HG03460 (cell line): ENCODE measurements around the gene CELF2.

Source experiments
- ATAC-seq: cut with Tn5 transposase; IDR thresholded peaks from one replicate; pipeline ENCODE4 v1.9.1; 2021; ENCODE audit not compliant: unreplicated experiment

The CELF2 gene

DNA sequence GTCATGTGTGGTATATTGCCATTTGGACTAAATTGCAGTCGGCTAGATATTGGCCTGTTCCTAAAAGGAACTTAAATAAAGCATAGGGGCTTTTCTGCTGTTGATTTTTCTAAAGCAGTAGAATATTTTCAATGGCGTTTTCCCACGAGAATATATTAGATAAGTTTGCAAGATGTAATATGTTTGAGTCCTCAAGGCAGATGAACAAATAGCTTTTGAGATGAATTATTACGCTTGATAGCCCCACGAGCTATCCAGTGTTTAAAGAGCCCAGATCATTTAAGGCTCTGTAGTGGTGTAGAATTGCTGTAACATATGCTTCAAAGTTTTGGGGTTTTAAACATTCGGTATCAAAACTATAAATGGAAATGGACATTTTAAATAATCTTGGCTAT, 2.9 kb downstream of the CELF2 start:
- no peak for ATAC-seq

DNA sequence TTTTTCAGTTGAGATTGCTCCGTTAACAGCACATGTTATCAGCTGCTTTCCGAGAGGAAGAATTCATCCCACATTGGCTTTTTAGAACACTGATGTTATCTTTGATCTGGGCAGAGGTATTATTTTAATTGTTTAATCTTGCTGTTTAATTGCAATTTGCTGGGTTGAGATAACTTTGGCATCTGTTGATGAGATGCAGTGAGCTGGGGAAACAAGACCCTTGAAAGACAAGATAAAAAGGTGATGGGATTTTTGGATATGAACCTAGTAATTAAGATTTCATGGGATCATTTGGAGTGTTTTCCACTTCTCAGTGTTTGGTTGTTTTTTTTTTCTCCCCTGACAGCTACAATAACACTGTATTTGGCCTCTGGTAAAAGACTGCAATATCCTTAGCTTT, 4.5 kb downstream of the CELF2 start:
- ATAC-seq = no peak

DNA sequence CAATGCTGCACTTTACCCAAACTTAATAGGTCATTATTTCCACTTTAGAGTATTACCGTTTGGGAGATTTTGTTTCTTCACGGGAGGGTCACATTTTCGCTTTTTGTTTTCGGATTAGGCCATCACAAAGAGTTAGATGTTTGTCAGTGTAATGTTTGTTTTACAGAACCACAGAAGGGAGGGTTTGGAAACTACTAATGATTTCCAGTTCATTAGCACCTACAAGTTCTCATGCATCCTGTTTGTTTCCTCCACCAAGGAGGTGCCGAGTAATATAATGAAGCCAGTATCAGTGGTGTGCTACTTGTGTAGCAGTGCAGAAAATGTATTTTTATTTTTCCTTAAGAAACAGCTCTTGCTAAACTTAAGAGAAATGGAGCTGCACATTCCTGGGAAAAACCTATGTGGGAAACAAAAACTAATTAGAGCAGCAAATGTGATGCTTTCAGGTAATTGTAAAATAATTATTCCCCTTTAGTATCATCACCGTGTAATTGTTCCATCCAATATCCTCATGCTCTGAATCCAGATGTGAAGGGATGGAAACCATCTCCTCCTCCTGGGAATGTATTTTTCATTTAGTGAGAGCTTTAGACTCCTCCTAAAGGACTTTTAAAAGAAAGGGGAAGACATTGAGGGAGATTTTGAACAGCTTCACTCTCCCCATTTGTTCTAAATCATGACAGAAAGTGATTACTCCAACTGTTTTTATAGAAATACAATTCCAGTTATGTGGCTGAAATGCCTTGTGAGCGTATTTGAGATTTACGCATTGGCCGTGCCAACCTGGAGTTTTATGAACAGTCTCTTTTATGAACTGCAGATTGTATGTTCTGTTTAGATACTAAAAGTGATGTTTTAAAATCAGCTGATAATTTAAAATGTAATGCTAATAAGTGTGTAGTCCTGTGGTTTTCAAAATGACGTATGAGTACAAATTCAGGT, 5.6 kb downstream of the CELF2 start:
- no peak for ATAC-seq

DNA sequence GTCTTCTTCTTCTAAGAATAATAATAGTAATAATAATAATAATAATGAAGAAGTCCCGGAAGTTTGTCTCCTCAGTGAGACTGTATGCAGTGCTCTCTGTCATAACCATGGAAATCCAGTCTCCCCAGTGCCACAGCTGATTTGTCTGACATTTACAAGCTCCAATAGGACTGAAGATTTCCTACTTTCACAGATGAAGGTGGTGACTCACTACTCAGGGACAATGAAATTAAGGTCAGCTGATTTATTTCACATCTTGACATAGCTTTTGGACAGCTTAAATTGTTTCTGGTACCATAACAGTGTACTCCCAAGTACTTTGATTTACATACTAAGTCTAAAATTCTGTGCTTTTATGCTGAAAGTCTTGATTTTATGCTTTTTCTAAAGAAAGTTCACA, 6.9 kb downstream of the CELF2 start:
- ATAC-seq = no peak

DNA sequence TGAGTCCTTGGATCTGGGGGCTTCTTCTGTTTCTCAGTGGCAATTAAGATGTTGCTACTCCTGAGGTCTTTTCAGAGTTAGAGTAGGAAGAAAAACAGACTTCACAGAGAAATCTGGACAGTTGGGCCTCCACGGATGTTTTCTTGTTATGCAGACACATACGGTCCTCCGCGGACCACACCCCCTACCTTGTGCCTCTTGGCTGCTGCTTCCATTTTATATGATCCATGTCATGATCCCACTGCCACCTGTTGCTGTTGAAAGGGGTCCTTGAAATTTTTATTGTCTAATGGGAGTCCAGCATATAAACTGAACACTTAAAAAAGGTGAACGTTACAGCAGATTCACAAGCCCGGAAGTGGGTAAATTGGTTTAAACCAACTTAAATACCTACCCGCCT, 8.3 kb downstream of the CELF2 start:
- ATAC-seq = no peak

DNA sequence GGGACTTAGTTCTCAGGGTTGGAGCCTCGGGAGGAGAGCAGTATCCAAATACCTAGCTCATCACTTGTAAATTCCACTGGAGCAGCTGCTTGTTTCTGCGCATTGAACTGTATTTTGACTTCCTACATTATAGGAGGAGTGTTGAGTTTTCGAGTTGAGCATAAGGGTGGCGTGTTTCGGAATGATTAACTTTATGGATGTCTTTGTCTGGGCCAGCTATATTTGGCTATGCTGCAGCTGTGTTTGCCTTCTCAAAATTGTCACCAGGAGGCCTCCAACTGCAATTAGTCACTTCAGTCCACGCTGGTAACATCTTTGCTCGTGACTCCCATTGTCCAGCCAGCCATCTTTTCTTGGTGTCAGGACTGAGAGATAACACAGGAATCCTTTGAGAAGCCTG, 9.1 kb downstream of the CELF2 start:
- ATAC-seq = no peak

DNA sequence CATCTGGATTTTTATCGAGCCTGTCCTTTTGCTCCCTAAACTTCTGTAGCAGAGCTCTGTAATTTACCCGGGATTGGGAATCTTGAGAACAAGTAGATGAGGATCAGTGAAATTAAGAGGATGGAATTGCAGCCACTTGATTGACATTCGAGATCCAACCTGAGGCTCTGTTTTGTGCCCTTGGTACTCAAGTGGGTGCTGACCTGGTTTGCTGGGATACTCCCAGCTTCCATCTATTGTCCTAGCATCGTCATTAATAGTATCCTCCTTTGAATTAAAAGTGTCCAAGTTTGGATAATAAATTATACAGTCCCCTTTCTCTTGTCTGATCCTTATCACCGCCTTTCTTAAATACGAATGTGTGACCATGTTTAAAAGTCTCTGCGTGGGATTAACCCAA, 17.1 kb downstream of the CELF2 start:
- ATAC-seq = no peak

DNA sequence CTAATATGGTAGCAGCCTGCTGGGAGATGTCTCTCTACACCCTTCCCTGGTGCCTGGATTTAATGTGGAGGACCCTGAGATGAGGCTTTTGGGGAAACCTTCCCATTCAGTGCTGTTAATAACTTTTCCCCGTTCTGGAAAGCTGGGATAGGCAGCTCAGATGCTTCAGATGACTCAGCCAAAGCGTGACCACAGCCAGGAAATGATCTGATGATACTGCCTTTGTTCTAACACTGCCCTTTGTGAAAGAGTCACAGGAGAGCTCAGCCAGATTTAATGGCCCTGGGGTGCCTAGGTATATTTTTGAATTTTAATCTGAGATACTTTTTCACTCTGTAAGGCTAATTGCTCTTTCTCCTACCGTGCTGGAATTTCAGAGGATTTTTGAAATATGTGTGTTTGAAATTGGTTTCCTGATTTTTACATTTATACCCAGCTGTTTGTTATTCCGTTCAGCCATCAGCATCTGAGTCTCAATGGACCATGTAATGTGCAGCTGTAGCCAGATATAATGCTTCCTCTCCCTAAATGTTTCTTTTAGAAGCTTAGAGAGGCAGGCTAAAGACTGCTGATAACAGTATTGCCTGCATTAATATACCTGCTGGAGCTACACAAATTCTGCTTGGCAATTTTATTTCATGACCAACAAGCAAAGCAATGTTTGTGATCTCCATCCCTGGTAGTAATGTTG, 17.8 kb downstream of the CELF2 start:
- no peak for ATAC-seq

DNA sequence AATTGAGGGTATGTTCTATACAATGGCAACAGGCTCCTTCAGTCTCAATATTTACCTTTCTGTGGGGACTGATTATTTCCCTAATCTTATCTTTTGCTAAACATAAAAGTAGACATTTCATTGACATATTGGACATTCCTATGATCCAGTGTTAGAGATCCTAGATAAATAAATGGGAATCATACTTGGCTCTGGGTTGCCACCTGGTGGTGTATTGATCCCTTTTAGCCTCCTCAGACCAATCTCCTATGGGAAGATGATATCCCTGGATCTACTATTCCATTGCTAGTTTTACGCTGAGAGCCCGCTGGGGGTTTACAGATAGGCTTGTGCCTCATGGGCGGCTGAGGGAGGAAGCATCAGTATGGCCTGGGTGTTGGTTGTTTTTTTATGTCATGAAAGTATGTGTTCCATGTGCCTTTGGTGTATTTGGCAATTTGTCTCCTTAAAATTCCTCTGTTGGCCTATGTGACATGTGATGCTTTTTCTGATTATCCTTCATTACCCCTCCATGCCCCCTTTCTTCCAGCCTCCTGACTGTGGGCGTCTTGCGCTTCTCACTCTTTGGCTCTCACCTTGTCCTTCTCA, 18.8 kb downstream of the CELF2 start:
- no peak for ATAC-seq

DNA sequence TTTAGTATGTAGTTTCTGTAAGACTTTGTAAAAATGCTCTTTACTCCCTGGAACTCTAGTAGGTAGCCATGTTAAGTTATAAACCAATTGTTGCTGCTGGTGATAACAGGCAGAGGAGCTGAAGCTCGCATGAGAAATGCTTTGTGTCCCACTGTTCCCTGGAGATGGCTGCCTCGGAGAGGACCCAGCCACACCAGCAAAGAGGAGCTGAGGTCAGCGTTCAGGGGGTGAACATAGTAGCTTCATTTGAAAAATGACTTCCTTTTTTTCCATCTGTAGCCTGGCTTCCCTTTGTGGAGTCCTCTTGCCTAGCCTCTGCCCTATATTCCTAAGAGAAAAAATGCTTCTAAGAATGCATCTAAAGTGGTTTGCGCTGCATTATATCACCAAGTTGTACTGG, 20.3 kb downstream of the CELF2 start:
- no peak for ATAC-seq

DNA sequence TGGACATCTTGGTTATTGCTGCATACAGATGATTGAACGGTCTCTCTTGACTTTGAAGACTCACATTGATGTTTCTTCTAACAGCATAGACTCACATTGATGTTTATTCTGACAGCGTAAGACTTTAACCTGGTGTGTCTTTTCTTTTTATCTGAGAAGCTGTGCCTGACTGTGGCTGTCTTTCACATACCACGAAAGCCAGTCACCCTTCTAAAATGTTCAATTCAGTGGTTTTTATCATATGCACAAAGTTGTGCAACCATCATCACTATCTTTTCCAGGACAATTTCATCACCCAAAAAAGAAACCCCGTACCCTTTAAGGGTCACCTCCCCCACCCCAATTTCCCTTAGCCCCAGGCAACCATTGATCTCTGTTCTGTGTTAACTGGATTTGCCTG, 24.7 kb downstream of the CELF2 start:
- no peak for ATAC-seq

DNA sequence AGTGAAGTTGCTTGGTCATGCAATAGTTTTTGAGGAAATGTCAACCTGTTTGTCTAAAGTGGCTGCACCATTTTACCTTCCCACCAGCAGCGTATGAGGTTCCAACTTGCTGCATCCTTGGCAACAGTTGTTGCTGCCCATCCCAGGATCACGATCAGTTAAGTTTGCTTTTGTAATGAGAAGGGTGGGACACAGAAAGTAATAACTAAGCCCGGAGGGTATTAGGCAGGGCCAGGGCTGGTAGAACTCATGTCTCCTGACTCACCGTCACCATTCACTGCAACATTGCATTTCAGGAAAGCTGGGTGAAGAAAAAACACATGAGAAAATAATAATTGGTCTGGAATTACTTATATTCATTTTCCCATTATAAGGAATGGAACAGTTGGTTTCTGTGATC, 25.4 kb downstream of the CELF2 start:
- no peak for ATAC-seq

DNA sequence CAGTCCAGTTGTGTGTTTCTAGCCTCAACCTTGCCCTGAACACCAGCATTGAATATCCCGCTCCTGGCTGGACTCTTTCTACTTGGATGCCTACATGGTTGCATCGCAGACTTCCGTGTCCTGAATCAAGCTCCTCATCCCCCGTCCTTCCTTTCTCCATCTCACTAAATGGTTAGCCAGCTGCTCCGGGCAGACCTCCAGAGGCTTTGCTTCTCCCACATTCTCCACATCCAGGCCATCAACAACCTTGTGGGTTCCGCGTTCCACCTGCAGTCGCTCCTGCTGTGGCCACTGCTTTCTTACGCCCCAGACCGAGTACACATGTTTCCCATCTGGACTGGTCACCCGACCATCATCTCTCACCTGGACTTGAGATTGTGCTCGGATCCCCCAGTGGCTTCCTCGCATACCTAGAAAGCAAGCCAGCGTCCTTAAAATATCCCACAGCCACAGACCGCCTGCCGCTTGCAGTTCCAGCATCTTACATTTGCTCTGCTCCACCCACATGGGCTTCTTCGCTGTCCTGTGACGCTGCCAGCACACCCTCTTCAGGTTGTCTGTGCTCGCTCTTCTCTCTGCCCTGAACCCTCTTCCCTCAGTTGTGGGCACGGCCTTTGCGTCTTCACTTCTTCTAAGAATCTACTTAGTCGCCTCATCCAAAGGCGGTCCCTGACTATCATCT, 25.9 kb downstream of the CELF2 start:
- no peak for ATAC-seq

DNA sequence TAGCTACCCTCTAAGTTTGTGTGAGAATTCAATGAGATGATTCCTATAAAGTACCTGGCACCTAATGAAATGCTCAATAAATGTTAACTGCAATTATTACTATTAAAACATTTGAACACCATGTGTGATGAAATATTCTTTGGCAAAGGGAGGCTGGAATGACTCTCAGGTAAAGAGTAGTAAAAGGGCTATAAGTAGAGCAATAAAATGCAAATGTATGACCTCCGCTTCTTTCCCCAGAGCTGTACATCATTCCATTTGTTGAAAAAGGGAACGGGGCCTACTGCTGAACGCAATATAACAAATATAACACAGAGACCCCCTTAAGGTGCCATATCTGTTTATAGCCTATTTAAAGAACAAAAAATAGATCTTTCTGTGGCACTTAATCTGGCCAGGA, 27.8 kb downstream of the CELF2 start:
- ATAC-seq = no peak

DNA sequence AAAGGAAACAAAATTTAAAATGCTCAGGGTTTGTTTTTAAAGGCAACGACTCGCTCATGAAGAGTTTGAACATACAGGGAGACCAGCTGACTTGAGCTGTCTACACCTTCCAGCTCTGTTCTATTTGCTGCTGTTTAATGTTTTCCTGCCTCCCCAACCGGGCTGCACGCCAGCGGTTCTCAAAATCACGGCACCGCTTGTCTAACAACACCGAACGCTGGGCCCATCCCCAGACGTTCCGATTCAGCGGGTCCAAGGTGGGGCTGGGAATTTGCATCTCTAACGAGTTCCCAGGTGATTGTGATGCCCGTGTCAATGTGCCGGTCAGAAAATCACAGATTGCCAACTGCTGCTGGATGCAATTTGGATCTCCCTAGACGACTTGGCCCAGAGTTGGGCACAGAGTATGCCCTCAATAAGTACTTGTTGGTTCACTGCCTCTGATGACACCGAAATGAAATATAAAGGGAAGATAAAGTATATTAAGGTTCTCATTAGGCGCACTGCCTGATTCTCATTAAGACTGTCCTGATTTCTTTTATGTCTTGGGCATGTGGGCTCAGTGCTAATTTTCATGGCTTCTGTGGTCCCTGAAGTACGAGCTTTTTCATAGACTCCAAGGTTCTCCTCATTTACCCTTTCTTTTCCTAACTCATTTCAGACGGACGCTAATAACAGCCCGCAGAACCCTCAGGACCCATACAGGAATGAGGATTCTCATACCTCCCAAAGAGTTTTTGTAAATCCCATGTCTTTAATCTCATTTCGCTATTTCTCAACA, 28.5 kb downstream of the CELF2 start:
- no peak for ATAC-seq

DNA sequence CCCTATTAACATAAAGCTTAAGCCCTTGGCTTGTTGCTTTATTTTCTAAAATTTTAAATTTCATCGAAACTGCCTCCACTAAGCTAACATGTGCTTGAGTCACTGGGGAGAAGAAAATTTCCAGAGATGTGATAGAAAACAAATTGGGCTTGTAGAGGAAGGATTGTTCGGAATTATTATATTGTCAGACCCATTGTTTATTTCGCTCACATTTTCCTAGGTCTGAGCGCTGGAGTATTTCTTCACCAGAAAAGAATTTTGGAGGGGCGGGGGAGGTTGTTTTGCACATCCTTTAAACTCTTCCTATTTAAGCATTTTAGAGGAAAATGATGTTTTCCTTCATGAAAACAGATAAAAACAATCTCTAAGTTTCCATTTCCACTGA, 29.1 kb downstream of the CELF2 start:
- no peak for ATAC-seq

DNA sequence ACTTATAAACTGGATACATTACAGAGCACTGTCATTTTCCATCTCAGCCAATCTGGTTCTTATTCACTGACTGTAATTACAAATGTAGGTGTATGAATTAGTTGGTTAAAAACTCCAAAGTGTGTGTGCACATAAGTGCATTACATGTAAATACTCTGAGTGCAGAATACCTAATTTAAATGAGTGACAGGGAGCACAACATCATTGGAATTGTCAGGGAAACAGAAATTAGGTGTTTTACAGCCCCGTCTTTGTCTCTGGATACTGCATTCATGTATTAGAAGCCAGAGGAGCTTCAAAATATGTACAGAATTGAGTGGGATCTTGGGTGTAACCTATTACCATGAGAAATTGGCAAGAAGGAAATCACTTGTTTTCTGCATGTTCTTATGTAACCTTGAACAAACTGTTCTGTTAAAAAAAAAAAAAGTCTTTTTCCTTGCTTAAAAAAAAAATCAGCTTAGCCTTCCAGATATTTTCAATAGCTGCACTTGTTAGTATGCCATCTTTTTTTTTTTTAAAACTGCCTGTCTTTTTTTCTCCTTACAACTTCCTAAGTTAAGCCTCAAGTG, 31.1 kb downstream of the CELF2 start:
- no peak for ATAC-seq

DNA sequence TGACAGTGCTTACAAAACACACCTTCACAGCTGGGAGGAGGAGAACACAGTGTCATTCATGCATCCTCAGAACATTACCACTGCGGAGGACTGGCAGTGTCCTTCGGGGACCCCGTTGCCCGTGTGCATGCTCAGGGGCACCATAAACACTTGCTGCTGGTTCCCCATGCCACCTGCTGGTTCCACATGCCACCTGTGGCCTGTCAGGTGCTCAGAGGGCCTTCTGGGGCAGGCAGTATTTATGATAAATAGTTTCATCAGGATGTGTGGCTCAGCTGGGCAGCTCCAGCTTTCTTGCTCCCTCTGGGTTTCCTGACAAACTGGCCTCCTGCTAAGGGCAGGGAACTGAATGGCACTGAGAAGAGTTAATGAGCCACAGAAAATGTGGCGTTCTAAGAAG, 32.1 kb downstream of the CELF2 start:
- ATAC-seq = no peak

DNA sequence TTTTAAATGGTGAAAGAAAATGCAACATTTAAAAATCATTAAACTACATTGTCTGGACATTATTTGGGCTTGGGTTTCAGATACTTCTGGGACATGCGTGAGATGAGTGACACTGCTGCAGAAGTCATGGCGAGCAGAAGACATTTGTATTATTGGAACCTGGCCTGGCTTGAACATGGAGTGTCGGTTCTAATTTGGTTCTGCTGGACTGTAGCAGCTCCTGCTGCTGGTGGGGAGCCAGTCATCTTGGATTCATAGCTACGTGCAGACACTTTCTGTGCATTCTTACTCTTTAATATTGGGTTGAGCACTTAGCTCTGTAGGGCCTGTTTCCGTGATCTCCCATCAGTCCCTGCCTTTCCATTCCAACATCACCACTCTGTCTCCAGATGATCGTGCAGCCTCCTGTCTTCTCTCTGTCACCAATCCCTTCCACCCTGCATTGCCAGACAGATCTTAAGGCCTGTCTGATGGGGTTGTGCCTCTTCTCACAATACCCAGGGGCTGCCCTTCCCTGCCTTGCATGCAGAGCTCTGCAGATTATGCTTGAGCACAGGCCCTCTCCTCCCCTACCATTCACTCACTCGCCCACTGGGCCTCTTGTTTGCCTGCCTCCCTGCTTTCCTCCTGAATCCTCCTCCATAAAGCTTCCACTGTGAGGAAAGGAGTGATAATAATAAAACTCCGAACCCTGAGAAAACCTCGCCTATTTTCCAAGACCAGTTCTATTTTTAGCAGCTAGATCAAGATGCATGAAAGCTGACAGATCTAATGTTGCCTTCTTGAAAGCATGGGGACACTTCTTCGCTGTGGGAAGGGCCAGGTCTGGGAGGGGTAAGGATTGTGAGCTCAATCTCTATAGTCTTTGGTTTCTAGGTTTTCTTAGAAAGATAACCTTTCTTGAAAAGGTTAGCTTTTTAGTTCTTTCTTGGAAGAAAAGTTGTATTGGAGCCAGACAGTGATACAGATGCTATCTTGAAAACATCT, 32.9 kb downstream of the CELF2 start:
- no peak for ATAC-seq
